Hematopoietic multipotent progenitor cell treated with erythropoietin and hydrocortisone succinate and interleukin-3 and kit ligand, for 15 days (in vitro differentiated cells): Measurements from ENCODE around the gene CORIN.
"Not testable (repeated sequence)": the region's sequence is repeated elsewhere in the genome, so short reads cannot be mapped to it uniquely, and the experiment has no call there.

Experiments used
- DNase-seq: peaks from one replicate; pipeline ENCODE4 v3.0.0-alpha.2; 2015; ENCODE audit warnings: low spot score

CORIN gene

DNA sequence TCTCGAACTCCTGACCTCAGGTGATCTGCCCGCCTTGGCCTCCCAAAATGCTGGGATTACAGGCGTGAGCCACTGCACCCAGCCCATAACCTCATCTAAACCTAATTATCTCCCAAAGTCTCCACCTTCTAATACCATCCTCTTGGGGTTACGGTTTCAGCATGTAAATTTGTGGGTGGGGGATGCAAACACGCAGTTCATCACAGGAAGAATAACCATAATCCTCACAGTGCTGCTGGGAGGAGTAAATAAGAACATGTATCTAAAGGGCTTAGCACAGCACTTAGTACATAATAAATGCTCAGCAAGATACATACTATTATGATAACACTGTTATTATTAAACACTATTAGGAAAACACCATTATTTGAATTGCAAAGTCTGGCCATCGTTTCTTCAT is 116.4 kb downstream of the CORIN start:
- DNase-seq, result no peak

DNA sequence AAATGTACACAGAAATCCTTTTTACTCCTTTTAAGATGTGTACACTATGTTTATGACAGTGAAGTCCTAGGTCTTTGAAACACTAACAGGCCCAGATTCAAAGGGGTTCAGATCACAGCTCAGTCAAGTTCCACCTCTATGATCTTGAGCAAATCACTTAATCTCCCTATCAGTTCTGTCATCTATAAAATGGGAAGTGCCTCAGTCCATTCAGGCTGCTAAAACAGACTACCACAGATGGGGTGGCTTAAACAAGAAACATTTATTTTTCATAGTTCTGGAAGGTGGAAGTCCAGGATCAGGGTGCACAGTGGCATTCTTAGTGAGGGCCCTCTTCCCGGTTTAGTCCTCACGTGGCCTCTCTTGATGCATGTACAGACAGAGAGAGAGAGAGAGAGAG is 117.1 kb downstream of the CORIN start:
- no peak for DNase-seq

DNA sequence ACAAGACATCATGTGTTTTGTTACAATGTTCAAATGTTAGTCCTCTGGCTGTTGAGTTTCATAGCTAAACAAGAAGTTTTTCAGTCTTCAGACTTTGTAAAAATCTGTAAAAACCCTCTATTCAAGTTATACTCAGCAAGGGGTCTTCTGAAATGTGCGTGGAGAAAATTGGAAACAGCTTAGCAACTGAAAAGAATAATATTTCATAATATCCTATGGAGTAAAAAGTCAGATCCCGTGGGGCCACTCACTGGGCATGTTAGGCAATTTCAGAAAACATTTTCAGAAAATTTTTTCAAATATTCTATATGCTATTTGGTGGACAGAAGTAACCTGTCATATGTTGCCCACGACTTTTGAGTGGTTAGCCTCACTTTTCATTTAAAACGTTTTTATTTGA is 118.3 kb downstream of the CORIN start:
- DNase-seq, result no peak

DNA sequence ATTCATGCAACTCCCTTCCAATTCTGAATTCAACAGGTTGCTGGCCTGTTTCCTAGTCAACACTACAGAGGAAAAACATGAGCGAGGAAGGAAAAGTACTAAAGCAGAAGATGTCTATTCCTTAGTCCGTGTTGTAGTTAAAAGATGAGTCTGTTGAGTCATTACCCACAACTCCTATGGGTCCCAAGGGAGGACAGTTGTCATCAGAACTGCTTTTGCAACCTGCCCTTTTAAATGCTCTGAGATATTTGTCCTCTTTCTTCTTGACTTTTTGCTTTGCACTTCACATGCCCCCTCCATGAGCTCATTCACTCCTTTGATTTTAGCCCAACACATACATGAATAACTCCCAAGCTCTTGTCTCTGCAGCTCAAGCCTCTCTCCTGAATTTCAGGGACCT is 119.2 kb downstream of the CORIN start:
- DNase-seq, result no peak

DNA sequence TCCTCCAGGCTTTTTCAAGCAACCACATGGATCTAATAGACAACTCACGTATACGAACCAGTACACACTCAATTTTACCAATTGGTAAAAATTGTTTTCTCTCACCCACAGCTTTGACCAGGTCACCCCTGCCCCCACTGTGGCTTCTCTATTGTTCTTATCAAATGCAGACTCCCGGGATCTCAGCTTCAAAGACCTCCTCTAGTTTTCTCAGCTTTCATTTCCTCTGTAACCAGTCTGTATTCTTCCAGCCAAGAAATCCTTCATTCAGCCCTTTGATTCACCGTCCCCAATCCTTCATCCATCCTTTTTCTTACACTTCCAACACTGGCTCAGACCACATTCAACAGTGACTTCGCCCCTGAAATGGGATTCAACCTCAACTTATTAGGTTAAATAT is 120.7 kb downstream of the CORIN start:
- DNase-seq, result no peak

DNA sequence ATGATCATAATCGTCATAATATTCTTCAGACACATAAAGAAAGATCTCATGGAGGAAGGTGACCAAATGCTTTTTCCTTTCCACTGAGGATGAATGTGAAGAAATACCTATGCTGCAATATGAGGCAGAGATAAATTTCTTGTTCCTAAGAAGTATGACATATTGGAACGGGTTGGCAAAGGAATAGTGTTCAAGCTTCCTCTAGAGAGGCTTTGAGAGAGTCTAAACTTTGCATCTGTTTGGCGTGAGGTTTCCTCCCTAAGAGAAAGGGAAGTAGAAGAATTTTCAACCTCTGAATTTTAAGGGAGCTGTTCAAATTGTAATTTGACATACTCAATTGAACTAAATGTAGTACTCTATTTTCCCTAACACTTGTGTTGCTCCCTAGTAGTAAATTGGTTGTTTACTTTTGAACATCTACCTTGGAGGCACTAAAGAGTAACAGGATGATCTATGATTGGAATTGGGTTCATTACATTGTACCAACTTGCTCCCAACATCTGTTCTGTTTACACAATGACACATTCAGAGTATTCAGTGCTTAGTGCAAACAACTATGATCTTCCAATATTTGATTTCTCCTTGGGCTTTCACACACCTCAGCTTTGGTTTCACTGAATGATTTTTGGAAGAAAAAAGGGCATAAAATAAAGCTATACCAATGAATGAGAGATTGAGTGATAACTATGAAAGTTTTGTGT is 122.0 kb downstream of the CORIN start:
- DNase-seq, result no peak

DNA sequence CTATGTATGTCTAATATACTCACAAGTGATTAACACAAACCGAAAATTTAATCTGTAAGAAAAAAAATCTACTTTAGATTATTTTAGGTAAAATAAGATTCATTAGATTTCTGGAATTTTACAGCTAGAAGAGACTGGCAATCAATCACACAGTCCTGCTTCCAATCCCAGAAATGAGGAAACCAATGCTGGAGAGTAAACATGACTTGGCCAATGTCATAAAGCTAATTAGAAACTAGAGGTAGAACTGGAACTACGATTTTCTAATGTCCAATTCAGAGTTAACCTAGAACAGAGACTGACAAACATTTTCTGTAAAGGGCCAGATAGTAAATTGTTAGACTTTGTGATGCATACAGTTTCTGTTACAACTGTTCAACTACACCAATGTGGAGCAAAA is 123.6 kb downstream of the CORIN start:
- DNase-seq, result no peak

DNA sequence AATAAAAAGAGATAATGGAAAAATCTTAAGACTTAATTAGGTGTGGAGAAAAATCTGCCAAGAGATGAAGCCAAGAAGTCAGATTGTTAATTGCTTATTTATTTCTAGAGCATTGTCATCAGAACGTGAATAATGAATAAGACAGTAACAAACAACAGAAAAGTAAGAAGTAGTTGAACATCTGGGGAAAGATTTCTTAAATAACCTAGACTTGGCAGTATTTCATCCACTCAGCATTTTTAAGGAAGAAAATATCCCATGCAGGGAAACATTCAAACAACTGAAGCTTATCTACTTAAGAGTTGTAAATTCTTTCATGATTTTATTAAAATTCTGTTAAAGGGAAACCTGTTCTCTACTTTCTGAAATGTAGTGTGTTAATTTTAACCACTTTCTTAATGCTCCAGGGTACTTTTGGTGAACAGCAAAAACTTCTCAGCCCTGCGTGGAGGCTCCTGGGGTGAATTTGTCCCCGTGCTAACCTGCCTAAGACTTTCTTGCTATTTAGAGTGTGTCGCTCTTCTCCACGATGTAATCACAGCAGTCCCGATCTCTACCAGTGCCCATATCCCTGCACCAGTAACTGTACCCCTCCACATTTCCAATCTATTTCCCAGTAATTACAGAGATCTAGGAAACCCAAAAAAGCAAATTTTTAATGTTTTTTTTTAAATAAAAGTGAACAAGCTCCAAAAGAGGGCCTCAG is 124.6 kb downstream of the CORIN start:
- DNase-seq, result no peak

DNA sequence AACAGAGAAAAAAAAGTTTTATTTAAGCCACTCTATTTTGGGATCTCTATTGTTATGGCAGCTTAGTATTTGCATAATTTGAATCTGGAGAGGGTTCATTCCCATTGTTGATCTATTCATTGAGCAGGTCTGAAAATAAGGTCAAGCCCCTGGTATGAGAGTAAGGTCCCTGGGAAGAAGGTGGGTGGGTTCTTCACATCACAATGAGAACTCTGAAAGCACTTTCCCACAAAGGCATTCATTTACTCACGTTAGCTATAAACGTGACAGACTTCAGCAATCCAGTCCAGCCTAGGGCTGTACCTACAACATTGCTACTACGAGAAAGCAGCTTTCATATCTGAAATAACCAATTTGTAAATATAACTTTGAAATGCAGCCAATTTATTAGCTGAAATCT is 126.2 kb downstream of the CORIN start:
- no peak for DNase-seq

DNA sequence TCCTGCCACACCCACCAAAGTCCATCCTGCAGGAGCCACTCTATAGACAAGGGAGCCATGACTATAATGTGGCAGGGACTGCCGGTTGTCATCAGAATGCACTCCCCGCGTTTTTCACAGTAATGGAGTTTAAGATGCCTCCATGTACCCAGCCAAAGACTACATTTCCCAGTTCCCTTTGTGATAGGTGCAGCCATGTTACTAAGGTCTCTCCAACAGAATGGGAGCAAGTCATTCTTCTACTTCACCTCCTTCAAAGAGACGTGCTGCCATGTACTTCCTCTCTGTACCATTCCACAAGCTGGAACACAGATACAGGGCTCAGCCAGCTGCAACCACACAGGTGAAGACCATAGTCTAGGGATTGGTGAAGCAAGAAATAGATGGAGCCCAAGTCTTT is 126.7 kb downstream of the CORIN start:
- DNase-seq, result no peak

DNA sequence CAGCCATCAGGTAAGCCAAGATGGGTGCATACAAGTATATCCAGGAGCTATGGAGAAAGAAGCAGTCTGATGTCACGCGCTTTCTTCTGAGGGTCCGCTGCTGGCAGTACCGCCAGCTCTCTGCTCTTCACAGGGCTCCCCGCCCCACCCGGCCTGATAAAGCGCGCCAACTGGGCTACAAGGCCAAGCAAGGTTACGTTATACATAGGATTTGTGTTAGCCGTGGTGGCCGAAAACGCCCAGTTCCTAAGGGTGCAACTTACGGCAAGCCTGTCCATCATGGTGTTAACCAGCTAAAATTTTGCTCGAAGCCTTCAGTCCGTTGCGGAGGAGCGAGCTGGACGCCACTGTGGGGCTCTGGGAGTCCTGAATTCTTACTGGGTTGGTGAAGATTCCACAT is 131.5 kb downstream of the CORIN start:
- DNase-seq, result not testable (repeated sequence)

DNA sequence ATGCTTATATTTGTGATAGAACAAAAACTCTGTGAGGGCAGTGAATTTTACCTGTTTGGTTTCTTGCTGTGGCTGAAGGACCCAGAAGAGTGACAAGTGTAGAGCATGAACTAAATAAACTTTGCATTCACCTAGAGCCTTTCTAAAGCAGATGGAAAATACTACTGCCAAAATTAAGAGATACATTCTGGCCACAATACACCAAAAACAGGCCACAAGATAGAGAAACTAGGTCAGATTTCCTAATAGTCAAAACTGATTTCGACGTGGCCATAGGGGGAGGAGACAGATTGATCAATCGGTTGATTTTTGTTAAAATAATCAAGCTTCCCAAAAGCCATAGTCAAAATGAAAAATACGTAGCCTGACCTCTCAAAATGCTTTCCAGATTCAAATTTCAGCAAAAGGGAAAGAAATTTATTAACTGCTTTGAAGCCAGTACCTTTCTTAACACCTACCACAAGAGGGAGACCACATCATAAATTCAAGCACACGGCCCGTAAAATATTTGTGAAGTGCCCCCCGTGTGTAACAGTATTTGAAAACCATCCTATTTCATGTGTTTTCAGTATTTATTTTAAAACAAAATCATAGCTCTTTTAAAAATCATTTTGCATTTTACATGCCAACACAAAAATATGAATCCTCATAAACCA is 132.4 kb downstream of the CORIN start:
- peak; percentile 4 for DNase-seq

DNA sequence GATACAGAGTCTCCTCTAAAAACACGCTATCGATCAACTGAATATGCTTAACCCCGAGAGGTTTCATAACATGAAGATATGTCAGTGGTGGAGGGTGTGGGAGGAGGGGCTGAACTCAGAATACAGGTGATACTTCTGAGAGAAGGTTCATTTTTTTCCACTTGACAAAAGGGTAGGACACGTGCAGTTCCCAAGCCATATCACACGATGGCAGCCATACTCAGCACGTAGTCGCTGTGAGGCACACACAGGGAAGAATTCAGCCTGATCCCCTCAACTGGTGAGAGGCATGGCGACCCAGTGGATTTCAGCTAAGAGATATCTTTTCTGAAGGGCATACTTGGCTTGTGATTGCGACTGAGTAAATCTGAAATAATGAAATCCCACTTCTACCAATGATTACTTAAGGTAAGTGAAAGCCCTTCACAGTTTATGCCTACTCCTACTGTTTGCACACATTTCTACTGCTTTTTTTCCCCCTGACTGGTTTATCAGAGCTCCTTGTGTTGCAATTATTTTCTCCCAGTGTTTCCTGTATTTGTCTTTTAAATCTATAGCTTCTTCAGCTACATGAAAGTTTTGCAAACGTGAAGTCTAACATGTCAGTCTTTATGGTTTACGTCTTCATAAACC is 133.1 kb downstream of the CORIN start:
- no peak for DNase-seq

DNA sequence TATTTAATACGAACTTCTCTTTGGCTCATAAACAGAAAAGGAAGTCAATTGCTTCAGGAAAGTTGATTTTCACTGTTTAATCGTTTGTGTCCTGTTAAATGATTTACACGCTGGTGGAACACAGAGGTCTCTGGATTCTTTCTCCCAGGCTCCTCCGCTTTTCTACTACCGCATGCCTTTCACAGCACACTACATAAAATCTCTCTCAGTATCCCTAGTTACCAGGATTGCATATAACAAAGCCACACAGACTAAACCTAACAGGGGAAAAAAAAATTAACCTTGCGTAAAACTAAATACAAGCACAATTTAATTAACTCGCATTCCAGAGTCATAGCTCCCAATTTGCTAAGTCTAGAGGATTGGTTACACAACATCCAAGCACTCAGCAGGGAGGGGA is 133.9 kb downstream of the CORIN start:
- no peak for DNase-seq

DNA sequence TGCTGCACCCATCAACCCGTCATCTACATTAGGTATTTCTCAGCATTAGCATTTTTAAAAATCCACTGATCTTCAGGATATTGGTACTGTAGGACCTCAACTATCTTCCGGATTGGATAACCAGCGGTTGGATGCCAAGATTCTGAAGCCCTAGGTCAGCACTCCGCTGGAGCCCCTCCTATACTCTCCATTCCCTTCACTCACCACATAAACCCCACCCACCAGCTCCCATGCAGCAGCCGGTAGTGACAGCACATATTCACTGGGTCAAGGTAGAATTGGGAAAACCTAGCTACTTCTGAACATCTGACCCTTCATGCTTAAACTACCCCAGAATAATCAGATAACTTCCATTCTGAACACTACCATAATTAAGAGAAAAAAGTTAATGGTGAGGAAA is 134.9 kb downstream of the CORIN start:
- no peak for DNase-seq

DNA sequence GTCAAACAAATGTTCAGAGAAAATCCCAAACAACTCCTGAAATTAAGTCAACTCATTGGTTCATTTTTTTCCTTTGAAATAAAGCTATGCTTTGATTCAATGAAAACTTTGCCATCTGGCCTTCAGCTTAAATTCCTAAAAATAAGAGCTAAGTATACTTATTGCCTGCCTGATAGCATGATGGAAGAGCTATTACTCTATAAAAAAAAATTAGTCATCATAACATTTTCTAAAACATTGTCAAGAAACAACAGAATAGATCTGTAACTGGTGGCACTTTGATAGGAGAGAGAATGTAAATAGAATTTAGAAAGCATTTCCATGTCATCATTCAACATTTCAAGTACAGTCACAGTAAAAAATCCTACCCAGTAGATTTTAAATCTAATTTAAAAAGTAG is 136.6 kb downstream of the CORIN start:
- no peak for DNase-seq

DNA sequence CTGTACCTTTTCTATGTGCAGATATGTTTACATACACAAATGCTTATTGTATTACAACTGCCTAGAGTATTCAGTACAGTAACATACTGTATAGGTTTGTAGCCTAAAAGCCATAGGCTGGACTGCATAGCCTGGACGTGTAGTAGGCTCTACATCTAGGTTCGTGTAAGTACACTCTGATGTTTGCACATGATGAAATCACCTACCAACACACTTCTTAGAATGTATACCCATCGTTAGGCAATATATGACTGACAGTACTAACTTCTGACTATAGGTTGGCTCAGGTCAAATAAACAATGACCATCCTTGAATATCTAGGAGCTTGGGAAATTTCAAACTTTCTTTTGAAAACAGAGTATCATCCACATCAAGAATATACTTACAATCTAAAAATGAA is 139.0 kb downstream of the CORIN start:
- no peak for DNase-seq

DNA sequence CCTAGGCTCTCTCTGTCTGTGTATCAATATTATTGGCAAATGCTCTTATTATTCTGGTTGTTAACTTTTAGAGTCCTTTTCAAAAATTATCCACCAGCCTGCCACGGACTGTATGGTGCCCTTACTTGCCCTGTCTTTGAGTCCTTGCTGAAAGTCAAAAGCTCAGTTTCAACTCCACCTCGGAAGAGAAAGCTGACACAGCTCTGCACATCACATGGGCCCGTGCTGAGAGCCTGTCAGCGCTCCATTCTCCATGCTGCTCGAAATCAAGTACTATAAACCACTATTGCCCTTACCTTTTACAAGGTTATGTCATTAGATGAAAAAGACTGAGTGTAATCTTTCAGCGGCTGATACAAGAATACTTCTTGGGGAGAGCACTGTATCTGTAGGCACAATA is 141.0 kb downstream of the CORIN start:
- no peak for DNase-seq

DNA sequence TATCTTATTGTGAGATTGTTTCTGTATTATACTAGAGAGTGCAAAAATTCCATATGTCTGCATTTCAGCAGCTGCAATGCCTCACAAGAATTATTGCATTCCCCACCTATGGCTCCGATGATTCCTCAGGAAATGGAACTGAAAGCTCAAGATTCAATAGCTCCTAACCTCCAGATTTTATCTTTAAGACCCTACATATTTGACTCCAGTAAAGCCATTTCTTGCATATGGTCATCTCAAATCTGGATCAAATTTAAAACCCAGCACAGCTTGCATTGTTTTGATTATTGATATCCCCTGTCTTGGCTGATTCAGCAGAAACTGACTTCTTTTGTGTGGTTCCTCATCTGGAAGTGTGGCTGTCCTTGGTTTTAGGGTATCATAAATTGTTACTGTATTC is 142.6 kb downstream of the CORIN start:
- DNase-seq, result no peak

DNA sequence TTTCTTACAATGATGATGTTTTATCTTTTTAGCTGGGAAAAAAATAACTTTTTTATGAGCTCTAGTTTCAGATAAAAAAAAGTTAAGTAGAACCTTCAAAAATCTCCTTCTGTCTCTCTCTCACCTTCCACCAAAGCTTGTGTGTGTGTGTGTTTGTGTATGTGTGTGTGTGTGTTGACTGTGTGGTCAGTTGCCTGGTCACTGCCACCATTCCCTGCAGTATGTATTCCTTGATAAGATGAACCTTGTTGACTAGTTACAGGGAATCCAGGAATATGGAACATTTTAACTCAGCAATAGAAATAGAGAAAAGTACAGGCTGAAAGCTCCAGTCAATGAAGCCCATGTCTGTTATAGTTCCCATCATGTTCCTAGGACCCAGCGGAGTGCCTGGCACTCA is 143.5 kb downstream of the CORIN start:
- DNase-seq, result no peak

DNA sequence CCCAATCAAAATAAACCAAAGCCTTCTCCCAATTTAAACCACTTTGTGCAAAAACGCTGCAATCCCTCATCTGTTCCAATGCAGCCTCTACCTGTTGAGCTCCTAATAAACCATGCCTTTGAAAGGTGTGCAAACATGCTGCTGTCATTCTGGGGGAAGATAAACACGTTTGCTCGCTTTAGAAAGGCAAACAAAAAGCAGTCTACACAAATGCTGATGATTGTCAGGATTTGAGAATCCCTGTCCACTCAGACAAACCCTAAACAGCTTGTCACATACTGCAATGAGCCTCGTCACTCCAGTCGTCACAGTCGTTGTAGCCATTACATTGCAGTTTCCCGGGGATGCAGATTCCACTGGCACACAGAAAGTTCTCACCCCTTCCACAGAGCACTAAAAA is 145.2 kb downstream of the CORIN start:
- DNase-seq, result no peak

DNA sequence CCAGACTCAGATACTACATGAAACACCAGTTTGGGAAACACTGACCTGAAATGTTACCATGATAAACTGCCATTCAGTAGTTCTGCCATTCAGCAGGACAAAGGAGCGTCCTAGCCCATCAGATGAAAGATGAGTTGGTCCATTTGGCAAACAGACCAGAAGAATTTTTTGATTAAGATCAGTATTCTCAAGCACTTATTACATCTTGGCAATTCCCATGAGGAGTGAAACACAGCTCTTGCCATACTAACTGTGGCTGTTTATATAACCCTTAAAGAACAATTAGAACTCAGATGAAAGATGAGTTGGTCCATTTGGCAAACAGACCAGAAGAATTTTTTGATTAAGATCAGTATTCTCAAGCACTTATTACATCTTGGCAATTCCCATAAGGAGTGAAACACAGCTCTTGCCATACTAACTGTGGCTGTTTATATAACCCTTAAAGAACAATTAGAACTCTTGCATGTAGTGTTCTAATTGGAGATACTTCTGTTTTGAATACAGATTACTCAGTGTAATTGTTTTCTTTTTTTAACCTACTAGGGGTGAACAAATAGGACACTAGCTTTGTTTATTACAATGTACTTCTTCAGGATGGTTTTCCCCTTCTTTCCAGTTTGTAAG is 146.0 kb downstream of the CORIN start:
- DNase-seq, result not testable (repeated sequence)

DNA sequence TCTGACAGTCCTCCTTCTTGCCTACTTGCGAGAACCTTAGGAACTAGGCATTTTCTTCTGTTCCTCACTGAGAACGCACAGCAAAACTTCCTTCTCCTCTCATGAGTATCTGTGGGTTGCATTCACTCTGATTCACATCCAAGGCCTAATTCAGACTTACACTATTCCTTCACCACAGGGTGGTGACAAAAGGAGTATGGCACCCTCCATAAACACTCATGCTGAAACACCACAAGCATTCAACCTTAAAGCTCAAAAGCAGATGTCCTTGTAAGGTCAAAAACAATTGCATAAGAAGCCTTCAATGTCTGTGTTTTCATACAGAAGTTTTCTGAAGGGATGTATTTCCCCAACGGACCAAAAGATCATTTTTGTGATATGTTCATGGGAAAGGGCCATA is 147.3 kb downstream of the CORIN start:
- DNase-seq, result no peak
